Skin of body (tissue), 2 donors: ENCODE data around the gene PODXL2. TPM values are rescaled to one million over a fixed set of nuclear protein-coding genes. Genes with fewer than 3 reads are reported as not detected.
A peak's percentile ranks its signal among the peaks of the same experiment; 100 is the strongest.

Source experiments
- DNase-seq: peaks from one replicate; lab custom pipeline; 2025; lab: John Stamatoyannopoulos, UW
- total RNA-seq: library from RNA; depleted of rRNA; stranded (reverse); fragments of >200 nt; gene quantifications from one replicate; pipeline ENCODE4 v1.2.3, GENCODE V29; 2014

Gene PODXL2
- total RNA-seq, 1 donor from 2014 or later: 8.4 TPM

GRCh38 chr3:127629467-127630403, 750 bp downstream of the PODXL2 start:
- no peak for DNase-seq

GRCh38 chr3:127630811-127631714, 2.1 kb downstream of the PODXL2 start:
- DNase-seq: no peak

GRCh38 chr3:127632035-127632820, 3.2 kb downstream of the PODXL2 start:
- DNase-seq: no peak

GRCh38 chr3:127634653-127635052, 5.7 kb downstream of the PODXL2 start:
- DNase-seq: no peak

- DNase-seq: no peak
Measured at GRCh38 chr3:127637546-127637945, 8.6 kb downstream of the PODXL2 start.

- DNase-seq: no peak
Measured at GRCh38 chr3:127637971-127638370, 9.0 kb downstream of the PODXL2 start.

GRCh38 chr3:127639173-127640041, 10.4 kb downstream of the PODXL2 start:
- no peak for DNase-seq

- no peak for DNase-seq
Measured at GRCh38 chr3:127640042-127640355, 11.0 kb downstream of the PODXL2 start.

- DNase-seq: no peak
Measured at GRCh38 chr3:127644641-127645370, 15.8 kb downstream of the PODXL2 start.

GRCh38 chr3:127645371-127646015, 16.5 kb downstream of the PODXL2 start:
- no peak for DNase-seq

- no peak for DNase-seq
Measured at GRCh38 chr3:127646501-127647046, 17.6 kb downstream of the PODXL2 start.

- no peak for DNase-seq
Measured at GRCh38 chr3:127647166-127647844, 18.3 kb downstream of the PODXL2 start.

- no peak for DNase-seq
Measured at GRCh38 chr3:127647845-127648204, 18.8 kb downstream of the PODXL2 start.

GRCh38 chr3:127650236-127650635, 21.3 kb downstream of the PODXL2 start:
- no peak for DNase-seq

- no peak for DNase-seq
Measured at GRCh38 chr3:127651516-127652172, 22.7 kb downstream of the PODXL2 start.

- peak; percentile 56 for DNase-seq
Measured at GRCh38 chr3:127652246-127652995, 23.4 kb downstream of the PODXL2 start.

- no peak for DNase-seq
Measured at GRCh38 chr3:127654374-127654773, 25.4 kb downstream of the PODXL2 start.
